Putamen (tissue), 1 donor: ENCODE data around the gene NAV3.

Experiments used
- DNase-seq: peaks from one replicate; pipeline ENCODE4 v3.0.0-alpha.2; 2016; ENCODE audit warnings: low spot score

The NAV3 gene

DNA sequence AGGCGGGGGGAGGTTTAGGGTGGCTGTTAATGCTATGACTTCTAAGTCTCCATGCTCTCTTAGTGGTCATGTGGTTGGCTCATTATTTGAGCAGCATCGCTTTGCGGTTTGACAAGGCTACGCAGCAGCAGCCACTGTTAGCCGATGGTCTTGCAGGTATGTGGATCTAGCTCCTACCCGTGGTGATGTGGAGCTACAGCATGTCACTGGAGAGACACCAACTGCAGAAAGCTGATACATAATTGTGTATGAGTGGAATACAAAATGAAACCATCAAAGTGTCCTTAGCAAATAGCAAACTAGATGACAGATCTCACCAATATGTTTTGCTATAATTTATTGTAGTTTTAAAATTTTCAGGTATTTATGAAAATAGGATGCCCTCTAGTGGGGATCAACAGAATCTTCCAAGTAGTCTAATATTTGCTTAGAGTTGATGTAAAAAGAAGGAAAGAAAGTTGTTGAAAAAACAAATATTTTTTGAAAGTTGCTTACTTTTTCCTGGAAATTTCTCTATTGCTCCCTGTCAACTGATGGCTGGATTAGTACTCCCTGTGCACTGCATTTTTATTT is 94.9 kb downstream of the NAV3 start:
- DNase-seq, result peak; percentile 79

DNA sequence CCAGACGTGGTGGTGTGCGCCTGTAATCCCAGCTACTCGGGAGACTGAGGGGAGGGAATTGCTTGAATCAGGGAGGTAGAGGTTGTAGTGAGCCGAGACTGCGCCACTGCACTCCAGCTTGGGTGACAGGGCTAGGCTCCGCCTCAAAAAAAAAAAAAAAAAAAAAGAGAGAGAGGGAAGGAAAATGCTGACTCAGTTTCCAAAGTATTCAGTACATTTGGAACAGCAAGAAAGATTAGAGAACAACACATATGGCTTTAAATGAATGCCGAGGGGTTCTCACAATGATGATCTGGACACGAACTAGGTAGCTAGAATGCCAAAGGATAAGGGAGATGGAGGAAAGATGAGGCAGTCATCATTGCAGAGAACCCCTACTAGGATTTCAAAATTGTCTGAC is 97.4 kb downstream of the NAV3 start:
- DNase-seq, result no peak

DNA sequence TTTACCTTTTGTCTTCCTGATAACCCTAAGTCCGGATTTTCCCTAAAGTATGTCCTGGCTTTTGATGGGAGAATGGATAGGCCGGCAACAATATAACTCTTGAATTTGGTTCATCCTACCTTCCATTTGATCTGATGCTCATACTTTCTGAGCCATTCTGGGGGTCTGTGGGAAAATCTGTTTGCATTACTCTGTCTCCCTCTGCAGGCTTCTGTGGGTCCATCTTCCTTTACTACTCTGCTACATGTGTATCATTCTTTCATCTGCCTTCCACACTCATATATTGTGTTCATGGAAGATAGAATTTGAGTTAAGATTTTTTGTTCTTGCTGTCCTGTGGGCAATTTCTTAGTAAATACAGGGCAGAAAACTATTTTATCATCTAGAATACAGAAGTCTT is 101.5 kb downstream of the NAV3 start:
- no peak for DNase-seq

DNA sequence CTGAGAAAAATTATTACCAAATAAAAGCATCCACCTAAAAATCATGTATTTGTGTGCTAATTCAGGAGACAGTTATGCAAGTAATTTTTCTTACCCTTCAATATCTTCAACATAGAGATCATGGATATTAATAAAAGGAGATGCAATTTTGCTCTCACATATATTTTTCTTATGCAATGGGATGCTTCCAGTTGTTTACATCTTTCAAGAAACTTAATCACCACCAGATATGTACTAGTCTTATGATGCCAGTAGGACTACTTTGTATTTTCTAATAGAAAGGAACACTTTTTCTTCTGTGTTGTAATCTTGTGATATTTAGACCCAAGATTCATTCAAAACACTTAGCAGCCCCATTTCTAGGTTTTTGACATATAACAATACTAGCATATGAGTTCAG is 107.6 kb downstream of the NAV3 start:
- DNase-seq, result no peak

DNA sequence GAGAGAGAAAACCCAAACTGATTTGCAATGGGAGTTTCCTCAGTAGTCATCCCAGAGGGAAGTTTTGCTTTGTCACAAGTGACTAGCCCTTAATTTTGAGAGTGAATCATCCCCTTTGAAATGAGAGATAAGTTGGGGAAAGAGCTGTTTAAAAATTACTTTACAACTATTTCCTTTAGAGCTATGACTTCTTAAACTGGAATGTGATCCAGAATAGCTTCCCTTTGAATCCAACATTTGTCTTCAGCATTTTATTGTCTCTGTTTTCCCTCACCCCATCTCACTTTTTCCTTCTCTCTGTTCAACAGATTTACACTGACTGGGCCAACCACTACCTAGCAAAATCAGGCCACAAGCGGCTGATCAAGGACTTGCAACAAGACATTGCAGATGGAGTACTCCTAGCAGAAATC is 109.3 kb downstream of the NAV3 start:
- no peak for DNase-seq

DNA sequence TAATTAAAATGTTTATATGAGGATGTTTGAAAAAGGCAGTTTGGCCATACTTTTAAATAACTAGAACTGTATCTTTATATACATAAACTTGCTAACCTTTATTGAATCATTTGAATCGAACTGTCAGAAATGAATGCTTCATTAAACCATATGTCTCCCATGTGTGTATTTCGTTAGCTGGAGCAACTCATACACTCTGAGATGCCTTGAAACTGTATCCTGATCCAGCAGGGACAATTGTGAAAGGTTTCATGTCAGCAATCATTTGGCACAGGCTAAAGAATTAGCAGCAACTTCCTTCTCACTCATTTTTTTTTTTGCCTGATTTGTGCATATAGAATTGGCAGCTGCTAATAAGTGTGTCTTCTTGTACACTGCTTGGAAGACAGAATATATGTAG is 109.9 kb downstream of the NAV3 start:
- DNase-seq, result no peak

DNA sequence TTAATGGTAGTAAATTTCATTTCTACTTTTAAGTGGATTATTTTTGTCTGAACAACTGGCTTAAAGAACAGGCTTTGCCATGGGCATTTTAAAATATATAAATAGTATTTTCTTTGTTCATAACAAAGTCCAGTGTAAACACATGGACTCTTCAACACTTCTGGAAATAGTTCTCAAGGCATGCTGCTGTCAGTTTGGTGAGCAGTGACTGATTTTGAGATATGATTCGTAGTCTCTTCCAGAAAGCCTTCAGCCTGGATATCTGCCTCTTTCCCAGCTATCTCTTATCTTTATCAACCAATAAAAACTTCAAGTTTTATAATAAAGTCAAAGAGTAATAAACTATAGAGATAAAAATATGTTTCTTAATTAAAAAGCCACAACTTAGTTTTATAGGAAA is 110.7 kb downstream of the NAV3 start:
- no peak for DNase-seq

DNA sequence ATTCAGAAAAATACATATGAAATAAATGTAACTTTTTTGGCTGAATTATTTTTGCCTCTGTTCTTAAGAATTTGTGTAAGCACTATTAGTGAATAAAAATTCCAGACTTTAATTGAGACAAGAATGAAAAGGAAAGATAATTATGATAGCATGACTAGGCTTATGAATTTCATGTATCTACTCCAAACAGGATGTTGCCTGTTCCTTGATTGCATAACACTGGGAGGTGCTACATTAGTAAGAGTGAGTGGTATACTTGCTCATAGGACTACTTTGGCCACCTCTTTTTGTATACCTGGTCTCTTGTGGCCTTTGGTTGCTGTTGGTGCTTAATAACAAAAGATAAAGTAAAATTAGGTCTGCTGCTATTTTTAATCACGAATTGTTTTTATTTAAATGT is 112.8 kb downstream of the NAV3 start:
- no peak for DNase-seq

DNA sequence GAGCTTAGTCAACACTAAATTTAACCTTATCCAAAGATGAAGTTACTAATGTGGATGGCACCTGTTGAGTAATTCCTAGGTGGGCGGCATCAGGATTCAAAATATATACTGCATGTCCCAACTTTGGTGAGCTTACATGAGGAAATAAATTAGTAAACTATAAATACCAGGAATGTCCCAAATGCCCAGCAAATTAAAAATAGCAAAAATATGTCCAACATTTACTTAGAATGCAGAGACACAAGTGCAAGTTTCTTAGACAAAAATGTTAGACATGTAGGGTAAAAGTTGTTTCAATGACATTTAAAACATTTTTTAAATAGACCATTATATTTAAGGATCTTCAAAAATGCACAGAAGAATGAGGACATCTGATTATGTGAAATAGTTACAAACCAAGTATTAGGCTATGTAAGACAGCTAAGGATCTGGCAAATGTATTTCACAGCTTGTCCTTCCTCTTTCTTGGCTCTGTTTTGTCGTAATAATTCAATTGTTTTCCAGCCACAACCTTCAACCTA is 115.9 kb downstream of the NAV3 start:
- DNase-seq, result no peak

DNA sequence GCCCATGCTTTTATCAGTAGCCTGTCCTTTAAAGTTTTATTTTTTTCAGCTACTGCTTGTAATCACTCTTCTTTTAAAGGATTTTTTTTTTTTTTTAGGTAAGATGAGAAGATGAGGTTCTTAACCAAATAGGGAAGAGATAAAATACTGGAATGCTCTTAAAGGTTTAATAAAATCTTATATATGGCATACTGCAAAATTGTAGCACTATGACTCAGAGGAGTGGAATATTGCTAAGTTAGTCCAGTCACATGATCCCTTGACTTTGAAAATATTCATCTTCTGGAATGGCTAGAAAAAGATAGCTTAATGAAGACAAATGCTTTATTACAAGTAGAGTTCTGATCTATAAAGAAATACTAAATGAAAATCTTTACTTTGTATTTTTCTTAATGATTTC is 116.6 kb downstream of the NAV3 start:
- no peak for DNase-seq

DNA sequence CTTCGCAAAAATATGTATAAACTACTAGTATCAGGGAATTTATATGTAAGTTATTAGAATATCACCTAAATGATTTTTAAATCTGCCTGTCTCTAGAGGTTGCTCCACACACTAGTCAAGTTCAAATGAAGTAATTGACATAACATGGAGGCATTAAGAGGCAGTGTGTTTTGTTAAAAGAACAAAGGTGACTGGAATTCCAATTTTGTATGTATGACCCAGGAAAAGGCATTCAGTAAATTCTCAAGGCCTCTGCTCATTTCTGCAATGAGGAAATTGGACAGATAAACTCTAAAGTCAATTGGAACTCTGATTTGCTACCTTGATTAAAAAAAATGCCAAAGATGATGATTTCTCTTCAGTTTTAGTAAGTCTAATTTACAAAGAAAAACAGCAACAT is 117.1 kb downstream of the NAV3 start:
- DNase-seq, result no peak

DNA sequence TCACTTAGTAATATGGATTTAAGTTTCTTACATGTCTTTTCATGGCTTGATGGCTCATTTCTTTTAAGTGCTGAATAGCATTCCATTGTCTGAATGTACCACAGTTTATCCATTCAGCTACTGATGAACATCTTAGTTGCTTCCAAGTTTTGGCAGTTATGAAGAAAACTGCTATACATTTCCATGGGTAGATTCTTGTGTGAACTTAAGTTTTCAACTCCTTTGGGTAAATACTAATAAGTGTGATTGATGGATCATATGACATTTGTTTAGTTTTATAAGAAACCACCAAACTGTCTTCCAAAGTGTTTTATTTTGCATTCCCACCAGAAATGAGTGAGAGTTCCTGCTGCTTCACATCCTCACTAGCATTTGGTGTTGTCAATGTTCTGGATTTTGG is 119.2 kb downstream of the NAV3 start:
- no peak for DNase-seq

DNA sequence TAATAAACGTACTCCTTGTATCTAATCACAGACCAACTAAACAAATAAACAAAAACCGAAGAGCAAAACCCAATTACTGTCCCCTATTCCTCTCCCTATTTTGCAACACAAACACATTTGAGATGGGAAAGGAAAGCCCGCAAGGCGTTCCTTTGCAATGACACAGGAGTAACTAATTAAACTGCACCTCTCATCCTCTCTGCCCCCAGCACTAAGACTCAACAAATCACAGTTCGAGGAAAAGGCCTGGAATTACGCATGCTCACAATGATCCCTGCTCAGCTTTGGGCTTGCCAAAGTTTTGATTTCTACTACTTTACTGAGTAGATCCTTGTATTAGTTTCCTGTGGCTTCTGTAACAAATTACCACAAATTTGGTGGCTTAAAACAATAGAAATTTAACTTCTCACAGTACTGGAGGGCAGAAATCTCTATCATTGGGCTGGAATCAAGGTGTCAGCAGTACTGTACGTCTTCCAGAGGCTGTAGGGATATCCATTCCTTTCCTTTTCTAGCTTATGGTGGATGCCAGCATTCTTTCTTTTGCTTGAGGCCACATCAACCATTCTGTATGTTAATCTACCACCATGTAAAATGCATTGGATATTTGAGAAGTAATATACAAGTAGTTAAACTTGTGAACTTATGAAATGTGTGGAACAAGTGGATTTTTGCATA is 123.0 kb downstream of the NAV3 start:
- no peak for DNase-seq

DNA sequence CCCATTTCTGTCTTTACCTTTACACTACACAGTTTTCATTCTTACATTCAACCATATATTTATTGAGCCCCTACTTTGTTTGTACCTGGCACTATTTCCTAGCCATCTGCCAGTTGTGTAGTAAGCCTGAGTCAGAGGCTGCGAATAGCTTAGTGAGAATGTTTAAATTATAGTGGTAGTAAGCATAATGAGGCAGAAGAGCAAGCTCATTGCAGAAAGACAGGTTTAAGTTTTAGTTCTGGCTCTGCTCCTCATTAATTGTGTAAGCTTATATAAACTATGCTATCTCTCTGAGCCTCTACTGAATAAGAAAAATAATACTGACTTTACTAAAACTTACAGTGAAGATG is 123.5 kb downstream of the NAV3 start:
- DNase-seq, result no peak

DNA sequence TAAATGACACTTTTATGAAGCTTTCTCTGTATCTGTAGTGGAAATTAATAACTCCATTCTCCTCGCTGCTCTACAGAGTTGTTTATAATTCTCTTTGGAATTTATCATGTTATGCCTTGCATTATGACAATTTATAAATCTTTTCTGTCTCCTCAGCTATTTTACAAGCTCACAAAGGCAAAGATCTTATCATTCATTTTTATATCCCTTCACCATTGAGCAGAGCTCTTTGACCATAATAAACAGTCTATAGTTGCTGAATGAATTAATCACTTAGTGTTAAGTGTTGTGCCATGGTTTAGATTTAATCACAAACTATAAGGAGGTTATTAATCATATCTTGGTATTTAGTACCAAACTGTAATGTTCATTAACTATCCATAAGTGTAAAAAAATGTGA is 126.4 kb downstream of the NAV3 start:
- no peak for DNase-seq

DNA sequence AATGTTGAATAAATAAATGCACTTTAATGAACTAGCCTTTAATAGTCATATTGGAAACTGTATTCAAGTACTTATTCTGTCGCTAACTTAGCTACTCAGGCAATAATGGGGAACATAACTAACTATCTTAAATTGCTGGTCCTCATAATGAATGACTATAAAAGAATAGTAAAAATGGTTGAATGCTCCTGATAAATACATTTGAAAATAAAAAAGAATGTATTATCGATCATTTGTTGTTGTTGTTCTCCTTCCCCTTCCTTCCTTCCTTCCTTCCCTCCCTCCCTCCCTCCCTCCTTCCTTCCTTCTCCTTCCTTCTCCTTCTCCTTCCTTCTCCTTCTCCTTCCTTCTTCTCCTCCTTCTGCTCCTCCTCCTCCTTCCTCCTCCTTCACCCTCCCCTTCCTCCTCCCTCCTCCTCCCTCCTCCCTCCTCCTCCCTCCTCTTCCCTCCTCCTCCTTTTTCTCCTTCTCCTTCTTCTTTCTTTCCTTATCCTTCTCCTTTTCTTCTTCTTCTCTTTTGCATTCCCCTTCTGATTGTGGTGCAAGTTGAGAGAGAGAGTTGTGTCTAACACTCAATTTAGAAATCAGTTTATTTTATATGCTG is 133.0 kb downstream of the NAV3 start:
- no peak for DNase-seq

DNA sequence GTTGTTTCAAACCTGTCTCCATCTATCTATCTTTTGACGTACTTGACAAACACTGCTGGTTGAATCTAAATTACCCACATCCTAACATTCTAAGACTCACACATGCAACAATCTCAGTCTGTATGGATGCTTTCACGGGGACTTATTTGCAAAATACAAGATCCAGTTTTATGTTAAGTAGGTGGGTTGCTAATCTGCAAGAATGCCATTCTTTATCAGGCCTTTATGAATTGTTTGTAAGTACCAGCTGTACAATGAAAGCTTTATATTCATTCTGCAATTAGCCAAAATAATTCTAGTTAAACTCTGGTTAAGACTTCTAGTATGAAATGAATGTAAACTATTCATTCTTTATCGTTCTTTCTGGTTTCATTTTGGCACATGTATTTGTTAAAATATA is 135.1 kb downstream of the NAV3 start:
- no peak for DNase-seq

DNA sequence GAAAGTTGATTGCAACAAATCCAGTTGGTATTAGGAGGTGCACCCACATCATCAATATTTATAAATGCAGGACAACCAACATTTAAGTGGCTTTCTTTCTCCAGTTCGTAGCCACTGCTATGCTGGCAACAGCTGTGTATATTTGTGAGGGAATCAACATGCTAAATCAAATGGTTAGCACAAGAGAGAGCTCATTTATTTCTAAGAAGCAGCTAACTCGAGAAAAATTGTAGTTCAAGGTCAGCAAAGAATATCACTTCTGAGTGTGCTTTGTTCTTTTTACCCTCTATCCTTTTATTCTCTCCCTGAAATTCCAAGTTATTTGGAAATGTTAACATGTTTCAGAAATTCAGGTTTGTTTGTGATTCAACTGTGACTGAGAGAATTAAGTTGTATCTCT is 137.3 kb downstream of the NAV3 start:
- no peak for DNase-seq

DNA sequence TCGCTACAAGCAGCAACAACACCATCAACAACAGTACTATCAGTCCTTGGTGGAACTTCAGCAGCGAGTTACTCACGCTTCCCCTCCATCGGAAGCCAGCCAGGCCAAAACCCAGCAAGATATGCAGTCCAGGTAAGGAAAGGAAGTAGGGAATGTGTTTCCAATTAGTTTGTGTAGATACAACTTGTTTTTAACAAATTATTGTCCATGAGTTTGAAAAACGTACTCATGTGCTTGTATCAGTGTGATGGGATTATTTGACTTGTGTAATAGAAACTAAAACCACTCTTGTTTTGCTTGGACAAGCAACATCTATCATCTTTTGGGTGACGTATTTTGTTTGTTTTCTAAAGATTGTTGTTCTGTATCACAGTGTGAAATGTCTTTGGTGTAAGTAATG is 137.9 kb downstream of the NAV3 start:
- no peak for DNase-seq

DNA sequence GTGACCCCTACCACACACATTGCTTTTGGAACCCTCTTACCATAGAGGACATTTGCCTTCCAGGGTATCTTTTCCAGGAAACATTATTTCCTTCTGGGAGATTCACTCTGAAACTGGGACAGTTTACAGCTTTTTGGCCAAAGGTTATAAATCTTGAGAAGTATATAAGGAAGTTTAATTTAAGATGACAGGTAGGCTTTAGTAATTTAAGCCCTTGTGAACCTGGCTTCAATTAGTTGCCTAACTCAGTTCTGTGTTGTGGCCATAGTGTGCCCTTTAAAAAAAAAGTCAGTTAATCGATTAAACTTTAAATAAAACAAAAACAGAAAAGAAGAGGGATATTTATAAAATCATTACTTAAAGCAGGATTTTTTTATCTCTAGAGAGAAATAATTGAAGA is 142.9 kb downstream of the NAV3 start:
- no peak for DNase-seq

DNA sequence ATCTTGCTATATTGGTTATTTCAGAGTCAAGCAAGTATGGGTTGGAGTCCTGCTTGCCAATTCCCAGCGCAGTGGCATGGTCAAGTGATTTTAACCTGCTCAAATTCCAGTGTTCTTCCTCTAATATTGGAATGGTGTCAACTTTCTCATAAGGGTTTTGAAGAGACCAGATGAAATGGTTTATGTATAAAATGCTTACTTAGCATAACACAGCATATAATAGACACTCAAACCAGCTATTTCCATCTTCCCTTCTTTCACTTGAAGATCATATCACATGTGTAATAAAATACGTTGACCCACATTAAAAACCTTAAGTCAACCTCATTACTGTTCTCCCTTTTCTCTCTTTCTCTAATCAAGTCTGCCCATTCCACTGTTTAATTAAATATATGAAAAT is 144.0 kb downstream of the NAV3 start:
- no peak for DNase-seq

DNA sequence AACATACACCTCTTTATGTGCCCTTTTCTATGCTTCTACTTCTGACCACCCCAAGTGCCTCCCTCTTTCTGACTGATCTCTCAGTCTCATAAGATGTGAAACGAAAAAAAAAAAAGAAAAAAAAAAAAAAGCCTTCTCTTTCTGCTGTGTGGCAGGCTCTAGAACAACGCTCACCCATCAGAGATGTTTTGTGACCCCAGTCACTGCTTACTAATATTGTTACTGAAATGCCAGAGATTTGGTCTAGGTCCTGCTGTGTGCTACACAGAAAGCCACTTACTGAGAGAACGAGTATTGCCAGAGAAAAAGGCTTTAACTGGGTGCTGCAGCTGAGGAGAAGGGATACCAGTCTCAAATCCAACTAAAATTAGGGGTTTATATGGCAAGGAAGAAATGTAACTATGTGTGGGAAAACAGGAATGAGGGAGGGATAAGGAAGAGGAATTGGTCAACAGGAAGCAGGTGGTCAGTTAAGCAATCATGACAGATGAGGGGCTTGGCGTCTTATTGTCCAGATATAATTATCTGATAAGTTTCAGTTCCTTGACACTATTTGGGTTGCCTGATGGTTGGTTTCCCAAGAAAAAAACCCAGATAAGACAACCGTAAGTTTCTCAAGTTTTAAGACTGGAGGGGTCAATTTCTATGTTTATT is 149.0 kb downstream of the NAV3 start:
- no peak for DNase-seq

DNA sequence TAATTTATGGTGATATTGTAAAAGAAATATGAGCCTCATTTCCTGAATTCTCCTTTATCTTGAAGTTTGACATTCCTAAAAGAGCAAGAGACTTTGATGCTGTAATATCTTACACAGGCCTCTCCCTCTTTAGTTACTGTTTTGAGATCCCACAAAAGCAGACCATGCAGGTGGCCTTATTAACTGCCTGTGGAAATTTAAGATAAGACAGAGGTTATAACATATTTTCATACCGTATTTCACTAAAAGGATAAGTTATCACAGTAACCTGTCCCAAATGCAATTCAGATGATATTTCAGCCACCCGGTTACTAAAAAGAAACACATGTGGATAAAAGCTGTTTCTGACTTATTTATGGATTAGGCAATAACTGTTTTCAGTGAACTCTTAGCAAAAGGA is 150.1 kb downstream of the NAV3 start:
- DNase-seq, result no peak
